GM19238 (cell line): ENCODE data around the gene C1QTNF5.

Experiments
- DNase-seq: peaks from one replicate; pipeline ENCODE4 v3.0.0; 2011; ENCODE audit warnings: low spot score; ENCODE audit not compliant: insufficient read length

C1QTNF5 gene

DNA sequence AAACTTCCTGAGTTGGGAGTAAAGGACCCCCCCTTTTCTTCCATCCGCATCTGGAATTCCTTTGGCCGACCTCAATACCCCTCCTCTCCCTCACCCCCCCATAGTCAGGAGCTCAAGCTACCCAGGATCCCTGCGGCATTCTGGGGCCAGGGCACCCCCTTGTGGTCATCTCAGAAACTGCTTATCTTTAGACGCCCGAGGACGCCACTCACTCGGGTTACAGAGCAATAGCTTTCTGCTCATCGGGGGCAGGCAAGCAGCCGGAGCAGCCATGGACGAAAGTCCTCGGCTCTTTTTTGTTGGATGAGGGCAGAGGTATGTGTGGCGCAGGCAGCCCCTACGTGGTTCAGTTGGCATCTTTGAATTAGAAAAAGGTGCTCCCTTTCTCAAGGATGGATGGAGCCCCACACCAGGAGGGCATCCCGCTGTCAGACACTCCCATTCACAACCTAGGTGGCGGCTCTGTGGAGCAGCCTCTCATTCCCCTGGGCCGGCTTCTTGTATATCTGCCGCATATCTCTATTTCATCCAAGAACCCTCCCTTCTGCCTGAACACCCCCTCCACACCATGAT lies 2.3 kb downstream of the C1QTNF5 start:
- peak; percentile 84 for DNase-seq

DNA sequence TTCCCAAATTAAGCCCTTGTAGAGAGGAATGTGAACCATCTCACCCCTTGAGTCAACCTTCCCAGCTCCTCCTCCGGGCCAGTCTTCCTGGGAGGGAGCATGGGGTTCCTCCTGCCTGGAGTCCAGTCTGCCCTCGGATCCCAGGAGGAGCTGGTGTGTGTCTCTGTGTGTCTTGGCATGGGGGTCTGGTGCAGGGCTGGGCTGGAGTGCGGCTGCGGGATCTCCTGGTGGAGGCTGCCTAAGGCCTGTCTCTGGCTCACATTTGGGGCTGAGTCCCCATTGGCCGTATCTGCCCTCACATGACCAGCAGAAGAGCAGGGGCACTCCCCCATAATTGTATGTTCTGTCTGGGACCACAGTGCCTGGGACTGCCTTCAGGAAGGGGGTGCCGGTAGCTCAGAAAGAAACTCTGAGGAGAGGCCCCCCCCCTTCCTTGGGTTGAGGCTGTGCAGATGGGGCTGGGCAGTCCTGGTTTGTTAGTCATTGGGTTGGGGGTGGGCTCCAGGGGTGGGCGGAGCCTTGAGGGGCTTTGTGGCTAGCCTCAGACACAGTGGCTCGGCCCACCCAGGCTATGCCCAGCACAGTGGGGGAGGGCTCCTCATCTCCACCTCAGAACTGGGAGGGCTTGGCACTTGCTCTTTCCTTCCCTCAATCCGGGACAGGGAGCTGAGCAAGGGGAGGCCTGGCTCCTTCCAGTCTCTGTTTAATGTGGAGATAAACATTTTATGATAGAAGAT lies 2.9 kb downstream of the C1QTNF5 start:
- DNase-seq: no peak

- no peak for DNase-seq
These were observed 3.8 kb downstream of the C1QTNF5 start for GRCh38 chr11:119336744-119337469.

DNA sequence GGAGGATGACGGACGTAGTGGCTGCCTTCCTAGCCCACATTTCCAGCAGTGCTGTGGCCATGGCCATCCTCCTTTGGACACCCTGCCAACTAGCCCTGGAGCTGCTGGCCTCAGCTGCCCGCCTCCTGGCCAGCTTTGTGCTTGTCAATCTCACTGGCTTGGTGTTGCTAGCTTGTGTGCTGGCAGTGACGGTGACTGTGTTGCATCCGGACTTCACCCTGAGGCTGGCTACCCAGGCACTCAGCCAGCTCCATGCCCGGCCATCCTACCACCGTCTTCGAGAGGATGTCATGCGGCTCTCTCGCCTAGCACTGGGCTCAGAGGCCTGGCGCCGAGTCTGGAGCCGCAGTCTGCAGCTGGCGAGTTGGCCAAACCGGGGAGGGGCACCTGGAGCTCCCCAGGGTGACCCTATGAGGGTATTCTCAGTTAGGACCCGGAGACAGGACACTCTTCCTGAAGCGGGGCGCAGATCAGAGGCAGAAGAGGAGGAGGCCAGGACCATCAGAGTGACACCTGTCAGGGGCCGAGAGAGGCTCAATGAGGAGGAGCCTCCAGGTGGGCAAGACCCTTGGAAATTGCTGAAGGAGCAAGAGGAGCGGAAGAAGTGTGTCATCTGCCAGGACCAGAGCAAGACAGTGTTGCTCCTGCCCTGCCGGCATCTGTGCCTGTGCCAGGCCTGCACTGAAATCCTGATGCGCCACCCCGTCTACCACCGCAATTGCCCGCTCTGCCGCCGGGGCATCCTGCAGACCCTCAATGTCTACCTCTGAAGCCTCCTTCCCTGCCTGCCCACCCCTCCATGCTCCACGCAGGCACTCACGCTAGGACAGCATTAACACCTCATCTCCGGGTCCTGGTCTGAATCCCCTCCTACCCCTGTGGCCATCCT lies 4.8 kb downstream of the C1QTNF5 start:
- DNase-seq: no peak

DNA sequence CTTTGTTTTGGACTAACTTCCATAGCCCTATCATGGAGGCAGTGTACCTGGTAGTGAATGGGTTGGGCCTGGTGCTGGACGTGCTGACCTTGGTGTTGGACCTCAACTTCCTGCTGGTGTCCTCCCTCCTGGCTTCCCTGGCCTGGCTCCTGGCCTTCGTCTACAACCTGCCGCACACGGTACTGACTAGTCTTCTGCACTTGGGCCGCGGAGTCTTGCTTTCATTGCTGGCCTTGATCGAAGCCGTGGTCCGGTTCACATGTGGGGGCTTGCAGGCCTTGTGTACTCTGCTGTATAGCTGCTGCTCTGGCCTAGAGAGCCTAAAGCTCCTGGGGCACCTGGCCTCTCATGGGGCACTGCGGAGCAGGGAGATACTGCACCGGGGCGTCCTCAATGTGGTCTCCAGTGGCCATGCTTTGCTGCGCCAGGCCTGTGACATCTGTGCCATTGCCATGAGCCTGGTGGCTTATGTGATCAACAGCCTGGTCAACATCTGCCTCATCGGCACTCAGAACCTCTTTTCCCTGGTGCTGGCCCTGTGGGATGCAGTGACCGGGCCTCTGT lies 5.5 kb downstream of the C1QTNF5 start:
- DNase-seq: no peak

- DNase-seq: peak; percentile 99
These were observed 6.3 kb downstream of the C1QTNF5 start, which contains the start of gene RNF26 for GRCh38 chr11:119334174-119334930. RNF26 (plus strand) TSS chr11:119334527; CDS start chr11:119335123, 596 bp downstream.

- no peak for DNase-seq
These were observed 8.4 kb downstream of the C1QTNF5 start for GRCh38 chr11:119332111-119332765.

GRCh38 chr11:119330237-119330636 lies 10.4 kb downstream of the C1QTNF5 start:
- no peak for DNase-seq

DNA sequence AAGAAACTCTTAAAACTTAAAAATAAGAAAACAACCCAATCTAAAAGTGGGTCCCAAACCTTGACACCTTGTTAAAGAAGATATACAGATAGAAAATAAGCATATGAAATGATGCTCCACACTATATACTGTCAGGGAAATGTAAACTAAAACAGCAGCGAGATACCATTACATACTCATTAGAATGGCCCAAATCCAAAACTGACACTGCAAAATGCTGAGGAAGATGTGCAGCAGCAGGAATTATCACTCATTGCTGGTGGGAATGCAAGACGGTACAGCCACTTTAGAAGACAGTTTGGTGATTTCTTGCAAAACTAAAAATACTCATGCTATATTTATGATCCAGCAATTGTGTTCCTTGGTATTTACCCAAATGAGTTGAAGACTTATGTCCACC lies 11.4 kb downstream of the C1QTNF5 start:
- DNase-seq: no peak

- no peak for DNase-seq
These were observed 16.5 kb downstream of the C1QTNF5 start for GRCh38 chr11:119324189-119324588.

DNA sequence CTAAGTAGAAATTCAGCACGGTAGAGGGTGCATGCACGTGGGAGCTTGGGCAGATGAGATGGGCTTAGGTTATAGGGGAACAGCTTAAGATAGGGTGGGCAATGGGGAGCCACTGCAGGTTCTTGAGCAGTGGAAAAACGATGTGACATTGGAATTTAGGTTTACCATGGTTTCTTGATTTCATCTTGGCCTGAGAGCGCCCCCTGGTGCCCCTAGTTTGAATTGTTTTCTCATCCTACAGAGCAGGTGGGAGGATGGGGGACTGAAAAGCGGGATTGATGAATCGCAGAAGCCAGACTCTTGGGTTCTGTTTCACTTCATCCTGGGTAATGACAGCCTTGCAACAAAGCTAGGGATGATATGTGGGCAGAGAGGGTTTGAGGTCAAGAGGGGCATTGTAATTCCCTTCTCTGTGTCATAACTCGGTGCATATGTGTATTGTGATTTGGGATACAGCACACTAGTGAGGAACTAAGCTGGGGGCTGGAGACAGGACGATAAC lies 17.1 kb downstream of the C1QTNF5 start:
- no peak for DNase-seq

- DNase-seq: no peak
These were observed 17.7 kb downstream of the C1QTNF5 start for GRCh38 chr11:119322921-119323531.

DNA sequence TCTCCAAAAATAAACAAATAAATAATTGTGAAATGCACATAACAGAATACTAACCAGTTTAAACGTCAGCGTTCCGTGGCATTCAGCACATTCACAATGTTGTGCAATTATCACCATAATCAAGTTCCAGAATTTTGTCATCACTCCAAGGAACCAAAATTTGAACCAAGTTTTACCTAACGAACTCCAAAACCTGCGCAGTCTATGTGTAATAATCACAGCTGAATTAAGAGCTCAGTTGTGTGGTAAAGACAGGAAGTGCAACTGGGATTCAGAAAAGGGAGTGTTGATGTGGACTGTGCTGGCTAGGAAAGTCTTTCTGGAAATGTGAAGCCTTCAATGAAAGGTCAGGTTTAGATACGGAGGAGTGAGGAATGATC lies 18.3 kb downstream of the C1QTNF5 start:
- DNase-seq: no peak

DNA sequence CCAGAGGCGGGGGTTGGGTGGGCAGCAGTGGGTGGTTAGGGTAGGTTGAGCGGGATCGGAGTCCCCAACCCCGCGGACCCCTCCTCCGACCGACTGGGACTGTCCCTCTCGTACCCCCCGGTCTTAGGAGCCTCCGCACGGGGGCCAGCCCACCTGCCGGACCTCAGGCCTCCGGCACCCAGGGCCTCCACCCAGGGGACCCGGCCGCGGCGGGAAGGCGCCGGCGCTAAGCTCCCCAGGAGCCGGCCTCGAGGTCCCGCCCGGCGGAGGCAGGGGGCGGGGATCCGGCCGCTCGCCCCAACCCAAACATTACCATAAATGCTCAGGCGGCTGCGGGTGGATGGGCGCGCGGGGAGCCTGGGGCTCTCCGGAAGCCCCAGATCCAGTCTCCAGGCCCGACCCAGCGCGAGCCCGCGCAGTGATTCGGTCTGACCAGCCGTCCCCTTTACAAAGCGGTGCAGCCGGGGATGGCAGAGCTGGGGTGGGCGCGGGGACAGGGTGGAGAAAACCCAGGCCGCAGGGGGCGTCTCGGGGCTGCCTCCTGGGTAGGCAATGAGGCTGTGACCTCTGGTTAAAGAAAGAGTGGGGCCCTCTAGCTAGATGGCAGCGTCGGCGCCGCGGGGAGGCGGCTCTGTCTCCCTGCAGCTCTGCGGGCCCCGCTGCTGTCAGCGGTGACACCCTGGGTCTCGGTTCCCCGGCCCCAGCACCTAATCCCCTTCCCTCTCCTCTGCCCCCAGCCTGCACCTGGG lies 19.7 kb downstream of the C1QTNF5 start:
- peak; percentile 81 for DNase-seq

GRCh38 chr11:119320240-119320775 lies 20.4 kb downstream of the C1QTNF5 start:
- no peak for DNase-seq

DNA sequence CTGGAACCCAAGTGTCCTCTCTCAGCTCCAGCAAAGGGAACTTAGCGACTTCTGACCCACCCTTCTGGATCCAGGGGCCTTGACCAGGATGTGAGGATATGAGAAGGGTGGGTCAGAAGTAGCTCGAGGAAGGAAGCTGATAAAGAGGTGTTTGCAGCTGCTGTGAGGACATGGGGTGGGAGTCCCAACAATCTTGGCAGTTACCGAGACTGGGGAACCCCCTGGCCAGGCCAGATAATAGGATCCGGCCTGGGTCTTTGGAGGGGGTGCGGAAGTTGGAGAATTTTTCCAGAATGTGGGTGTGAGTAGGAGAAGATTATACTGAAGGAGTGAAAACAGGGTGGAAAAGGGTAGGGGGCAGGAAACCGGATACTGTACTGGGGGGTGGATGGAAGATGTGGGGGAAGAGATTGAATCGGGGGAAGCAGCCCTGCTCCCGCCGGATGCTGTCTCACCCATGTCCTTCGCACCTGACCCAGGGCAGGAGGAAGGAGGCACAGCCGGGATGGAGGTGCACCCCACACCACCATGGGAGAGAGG lies 20.9 kb downstream of the C1QTNF5 start:
- DNase-seq: no peak

- DNase-seq: no peak
These were observed 21.5 kb downstream of the C1QTNF5 start for GRCh38 chr11:119319136-119319699.
